GM12801 (cell line): ENCODE measurements around the gene NPBWR2.

Source experiments
- TF ChIP-seq, protein P1 (sequence below): IDR thresholded peaks from one replicate; pipeline ENCODE4 v1.5.1; 2011; ENCODE audit warnings: control low read depth; ENCODE audit not compliant: insufficient read length; ENCODE audit errors: extremely low read depth

The NPBWR2 gene

DNA sequence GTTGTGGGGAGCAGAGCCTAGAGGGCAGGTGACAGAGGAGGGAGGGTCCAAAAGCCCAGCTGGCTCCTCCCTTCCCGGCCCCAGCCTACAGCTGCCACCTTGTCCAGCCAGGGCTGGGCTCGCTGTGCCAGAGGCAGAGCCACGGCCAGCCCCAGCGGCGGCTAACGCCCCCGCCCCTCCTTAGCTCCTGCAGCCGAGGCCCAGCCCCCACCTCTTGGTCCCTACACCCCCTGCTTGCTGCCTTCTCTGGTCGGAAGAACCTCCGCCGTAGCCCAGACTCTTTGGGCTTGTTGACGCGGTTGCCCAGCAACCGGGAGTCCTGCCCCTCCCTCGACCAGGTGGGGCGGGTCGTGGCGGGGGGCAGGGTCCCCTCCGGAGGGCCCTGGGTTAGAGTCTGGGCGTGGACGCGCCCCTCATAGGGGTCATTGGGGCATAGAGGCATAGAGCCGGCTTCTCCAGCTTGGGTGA is 22.6 kb downstream of the NPBWR2 start:
- TF ChIP-seq, protein P1, sequence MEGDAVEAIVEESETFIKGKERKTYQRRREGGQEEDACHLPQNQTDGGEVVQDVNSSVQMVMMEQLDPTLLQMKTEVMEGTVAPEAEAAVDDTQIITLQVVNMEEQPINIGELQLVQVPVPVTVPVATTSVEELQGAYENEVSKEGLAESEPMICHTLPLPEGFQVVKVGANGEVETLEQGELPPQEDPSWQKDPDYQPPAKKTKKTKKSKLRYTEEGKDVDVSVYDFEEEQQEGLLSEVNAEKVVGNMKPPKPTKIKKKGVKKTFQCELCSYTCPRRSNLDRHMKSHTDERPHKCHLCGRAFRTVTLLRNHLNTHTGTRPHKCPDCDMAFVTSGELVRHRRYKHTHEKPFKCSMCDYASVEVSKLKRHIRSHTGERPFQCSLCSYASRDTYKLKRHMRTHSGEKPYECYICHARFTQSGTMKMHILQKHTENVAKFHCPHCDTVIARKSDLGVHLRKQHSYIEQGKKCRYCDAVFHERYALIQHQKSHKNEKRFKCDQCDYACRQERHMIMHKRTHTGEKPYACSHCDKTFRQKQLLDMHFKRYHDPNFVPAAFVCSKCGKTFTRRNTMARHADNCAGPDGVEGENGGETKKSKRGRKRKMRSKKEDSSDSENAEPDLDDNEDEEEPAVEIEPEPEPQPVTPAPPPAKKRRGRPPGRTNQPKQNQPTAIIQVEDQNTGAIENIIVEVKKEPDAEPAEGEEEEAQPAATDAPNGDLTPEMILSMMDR, result no peak

DNA sequence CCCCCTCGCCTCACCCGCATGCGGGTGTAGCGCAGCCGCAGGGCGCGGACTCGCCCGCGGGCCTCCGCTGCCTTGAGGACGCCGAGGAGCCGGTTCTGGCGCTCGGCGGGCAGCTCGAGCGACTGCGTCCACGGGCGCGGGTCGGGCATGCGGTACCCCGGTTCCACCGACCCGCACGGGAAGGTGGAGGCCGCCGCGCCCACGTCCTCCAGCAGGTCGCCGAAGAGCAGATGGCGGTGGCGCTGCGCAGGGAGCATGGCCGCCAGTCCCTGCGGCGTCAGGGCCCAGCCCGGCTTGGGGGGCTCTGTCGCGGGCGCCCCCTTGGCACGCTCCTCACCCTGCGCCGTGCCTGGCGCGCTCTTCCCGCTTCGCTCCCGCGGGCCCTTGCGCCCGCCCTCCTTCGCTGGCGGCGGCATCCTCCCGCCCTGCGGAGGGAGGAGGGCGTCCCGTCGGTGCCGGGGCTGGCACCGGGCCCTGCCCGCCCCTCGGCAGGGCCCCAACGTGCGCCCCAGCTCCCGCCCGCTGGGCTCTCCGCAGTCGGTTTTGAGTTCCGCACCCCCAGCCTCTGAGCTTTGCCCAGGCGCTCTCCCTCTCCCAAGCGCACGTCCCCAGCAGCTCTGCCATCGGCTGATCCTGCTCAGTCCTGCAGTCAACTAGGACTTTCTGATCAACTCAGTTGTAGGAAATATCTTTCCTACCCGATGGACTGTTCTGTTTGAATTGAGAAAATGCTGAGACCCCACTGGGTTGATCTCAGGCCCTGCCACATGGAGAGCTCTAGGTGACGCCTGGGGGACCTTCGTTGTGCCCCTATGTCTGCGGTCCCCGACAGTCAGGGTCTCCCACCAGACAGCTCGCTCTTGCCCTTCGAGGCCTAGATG is 23.3 kb downstream of the NPBWR2 start, which contains the start of gene LKAAEAR1:
Gene LKAAEAR1 (minus strand): TSS at position 595 of the 881 bp plus-strand sequence. CDS start 179 bp downstream, at position 416.
- TF ChIP-seq, protein P1, result no peak

DNA sequence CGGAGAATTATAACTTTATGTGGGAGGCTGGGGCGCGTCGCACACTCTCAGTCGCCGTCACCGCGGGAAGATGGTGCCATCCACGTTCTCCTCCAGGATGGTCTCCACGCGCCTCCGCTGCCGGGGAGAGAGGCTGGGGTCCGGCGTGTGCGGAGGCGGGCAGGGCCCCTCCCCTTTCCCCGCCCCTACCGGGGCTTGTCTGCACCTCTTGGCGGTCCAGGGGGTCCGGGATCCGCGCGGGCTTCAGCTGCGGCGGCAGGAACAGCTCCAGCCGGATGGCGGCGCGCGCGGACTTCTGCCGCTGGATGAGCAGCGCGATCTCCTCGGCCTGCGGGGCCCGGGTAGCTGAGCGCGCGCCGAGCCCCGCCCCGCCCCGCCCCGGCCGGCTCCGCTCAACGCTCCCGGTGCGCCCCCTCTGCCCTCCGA is 24.0 kb downstream of the NPBWR2 start:
- TF ChIP-seq, protein P1, result no peak

DNA sequence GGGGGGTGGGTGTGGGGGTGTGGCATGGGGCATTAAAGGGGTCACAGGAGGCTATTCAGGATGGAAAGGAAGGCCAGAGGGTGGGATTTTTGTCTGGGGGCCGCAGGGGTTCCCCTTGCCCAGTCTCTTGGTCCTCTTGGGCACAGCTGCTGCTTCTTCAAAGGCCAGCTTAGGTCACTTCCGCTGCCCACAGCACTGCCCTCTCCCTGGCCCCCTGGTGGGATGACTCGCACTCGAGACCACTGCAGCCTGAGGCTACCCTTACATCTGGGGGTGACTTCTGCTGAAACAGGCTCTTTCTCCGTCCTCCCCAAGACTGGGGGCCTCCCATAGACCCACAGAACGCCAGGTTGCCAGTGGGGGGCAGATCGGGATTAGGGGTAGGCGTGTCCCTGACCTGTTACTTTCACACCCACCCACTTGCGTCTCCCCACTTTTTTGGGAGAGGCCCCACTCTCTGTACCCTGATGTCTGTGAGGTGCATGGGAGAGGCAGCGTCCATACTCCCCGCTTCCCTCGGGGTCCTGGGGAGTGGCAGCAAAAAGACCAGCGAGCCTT is 24.5 kb downstream of the NPBWR2 start:
- TF ChIP-seq, protein P1, result no peak

DNA sequence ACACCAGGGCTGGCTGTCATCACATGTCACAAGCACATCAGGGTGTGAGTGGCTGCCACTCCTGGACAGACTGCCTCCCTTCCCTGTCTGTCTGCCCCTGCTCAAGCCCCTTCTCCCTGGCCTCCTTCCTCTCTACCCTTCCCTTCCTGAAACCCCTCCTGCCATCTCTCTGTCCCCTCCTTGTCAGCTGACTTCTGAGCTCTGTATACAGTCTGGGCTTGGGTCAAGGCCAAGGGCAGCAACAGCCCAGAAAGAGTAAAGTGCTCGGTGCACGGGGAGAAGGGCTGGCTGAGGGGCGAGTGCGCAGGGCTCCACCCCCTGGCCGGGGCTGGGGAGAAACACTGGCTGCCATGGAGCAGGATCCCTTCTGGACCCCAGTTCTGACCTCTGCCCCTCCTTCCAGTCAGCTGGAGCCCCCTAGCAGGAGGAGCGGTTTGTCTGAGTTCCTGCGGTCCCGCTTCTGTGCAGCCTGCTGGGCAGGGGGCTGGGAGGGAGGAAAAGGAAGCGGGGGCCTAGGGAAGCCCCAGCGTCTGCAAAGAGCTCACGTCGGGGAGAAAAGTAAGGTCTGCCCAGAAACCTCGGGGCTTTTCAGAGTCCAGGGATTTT is 25.1 kb downstream of the NPBWR2 start:
- TF ChIP-seq, protein P1, result no peak

DNA sequence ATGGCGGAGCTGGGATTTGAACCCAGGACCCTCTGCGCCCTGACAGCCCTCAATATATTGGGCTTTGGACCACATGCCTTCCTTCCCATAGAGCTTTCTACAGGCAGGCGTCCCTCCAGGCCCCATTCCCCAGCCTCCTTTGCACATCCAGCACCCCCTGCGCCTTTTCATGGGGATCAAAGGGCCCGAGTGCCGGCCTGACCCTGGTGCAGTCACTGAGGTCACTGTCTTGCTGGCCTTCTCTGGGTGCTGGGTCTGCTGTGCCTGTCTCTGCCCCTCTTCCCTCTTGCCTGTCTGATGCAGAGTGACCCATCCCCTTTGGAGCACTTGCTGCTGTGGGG is 25.8 kb downstream of the NPBWR2 start:
- TF ChIP-seq, protein P1, result no peak
